ENCODE measurements around the gene SYNGR2.

Gene SYNGR2

GRCh38 chr17:78147315-78147998 lies 20.9 kb upstream of the SYNGR2 start:
- no peaks in the 10 kb centered on the region for H3K9me3 ChIP-seq (replicated peaks; ENCODE audit: low read length)
- no peaks in the 10 kb centered on the region for H3K36me3 ChIP-seq (ENCODE audit: insufficient read depth, low read length)
- H3K9ac ChIP-seq (ENCODE audit: low read depth, low read length), result no peak overlapping the region
- H3K4me1 ChIP-seq (ENCODE audit: control insufficient read depth, insufficient read depth, low read length), result peaks cover 13% of the 10 kb centered on the region
- peaks cover 9% of the 10 kb centered on the region for H3K27me3 ChIP-seq (ENCODE audit: control insufficient read depth, insufficient read depth, low read length)
- H3K4me3 ChIP-seq (ENCODE audit: low read length), result no peak overlapping the region
- no peak overlapping the region for H3K4me2 ChIP-seq (ENCODE audit: low read length)

- no peak overlapping the region for H3K4me2 ChIP-seq (ENCODE audit: low read length)
- H3K4me1 ChIP-seq (ENCODE audit: control insufficient read depth, insufficient read depth, low read length), result peaks cover 13% of the 10 kb centered on the region
- no peak overlapping the region for H3K4me3 ChIP-seq (ENCODE audit: low read length)
- no peak overlapping the region for H3K9ac ChIP-seq (ENCODE audit: low read depth, low read length)
- no peaks in the 10 kb centered on the region for H3K9me3 ChIP-seq (replicated peaks; ENCODE audit: low read length)
- no peaks in the 10 kb centered on the region for H3K36me3 ChIP-seq (ENCODE audit: insufficient read depth, low read length)
- peaks cover 7% of the 10 kb centered on the region for H3K27me3 ChIP-seq (ENCODE audit: control insufficient read depth, insufficient read depth, low read length)
Measured at GRCh38 chr17:78148286-78149016, 19.9 kb upstream of the SYNGR2 start.

- Histone ChIP-seq H3K9me3 (replicated peaks; ENCODE audit: low read length) (no peaks in the 10 kb centered on the region), H3K9ac (ENCODE audit: low read depth, low read length) (no peak overlapping the region), H3K4me1 (ENCODE audit: control insufficient read depth, insufficient read depth, low read length) (peaks cover 6% of the 10 kb centered on the region)
Measured at GRCh38 chr17:78151514-78152008, 16.8 kb upstream of the SYNGR2 start.

GRCh38 chr17:78154903-78155811 lies 13.2 kb upstream of the SYNGR2 start:
- Histone ChIP-seq H3K9ac (ENCODE audit: low read depth, low read length) (no peak overlapping the region), H3K4me1 (ENCODE audit: control insufficient read depth, insufficient read depth, low read length) (peaks cover 6% of the 10 kb centered on the region), H3K9me3 (replicated peaks; ENCODE audit: low read length) (no peaks in the 10 kb centered on the region), H3K4me3 (ENCODE audit: low read length) (no peak overlapping the region), H3K36me3 (ENCODE audit: insufficient read depth, low read length) (no peaks in the 10 kb centered on the region), H3K27me3 (ENCODE audit: control insufficient read depth, insufficient read depth, low read length) (no peaks in the 10 kb centered on the region), H3K4me2 (ENCODE audit: low read length) (no peak overlapping the region)

More at GRCh38 chr17:78151514-78152008, 16.8 kb upstream of the SYNGR2 start:
- H3K36me3 ChIP-seq (ENCODE audit: insufficient read depth, low read length), result no peaks in the 10 kb centered on the region
- no peak overlapping the region for H3K4me3 ChIP-seq (ENCODE audit: low read length)
- H3K27me3 ChIP-seq (ENCODE audit: control insufficient read depth, insufficient read depth, low read length), result no peaks in the 10 kb centered on the region
- no peak overlapping the region for H3K4me2 ChIP-seq (ENCODE audit: low read length)

GRCh38 chr17:78159575-78160158 lies 8.7 kb upstream of the SYNGR2 start:
- H3K9me3 ChIP-seq (replicated peaks; ENCODE audit: low read length), result no peaks in the 10 kb centered on the region
- no peak overlapping the region for H3K4me2 ChIP-seq (ENCODE audit: low read length)
- H3K4me1 ChIP-seq (ENCODE audit: control insufficient read depth, insufficient read depth, low read length), result no peaks in the 10 kb centered on the region
- H3K9ac ChIP-seq (ENCODE audit: low read depth, low read length), result no peak overlapping the region
- no peak overlapping the region for H3K4me3 ChIP-seq (ENCODE audit: low read length)
- H3K36me3 ChIP-seq (ENCODE audit: insufficient read depth, low read length), result no peaks in the 10 kb centered on the region
- H3K27me3 ChIP-seq (ENCODE audit: control insufficient read depth, insufficient read depth, low read length), result peaks cover 6% of the 10 kb centered on the region

GRCh38 chr17:78163881-78164747 lies 4.3 kb upstream of the SYNGR2 start:
- H3K4me3 ChIP-seq (ENCODE audit: low read length), result no peak overlapping the region
- H3K27me3 ChIP-seq (ENCODE audit: control insufficient read depth, insufficient read depth, low read length), result peaks cover 11% of the 10 kb centered on the region
- H3K9me3 ChIP-seq (replicated peaks; ENCODE audit: low read length), result no peaks in the 10 kb centered on the region
- peaks cover 5% of the 10 kb centered on the region for H3K4me1 ChIP-seq (ENCODE audit: control insufficient read depth, insufficient read depth, low read length)
- no peak overlapping the region for H3K4me2 ChIP-seq (ENCODE audit: low read length)
- H3K36me3 ChIP-seq (ENCODE audit: insufficient read depth, low read length), result no peaks in the 10 kb centered on the region
- no peak overlapping the region for H3K9ac ChIP-seq (ENCODE audit: low read depth, low read length)

GRCh38 chr17:78164748-78165607 lies 3.4 kb upstream of the SYNGR2 start:
- Histone ChIP-seq H3K4me3 (ENCODE audit: low read length) (no peak overlapping the region), H3K27me3 (ENCODE audit: control insufficient read depth, insufficient read depth, low read length) (peaks cover 11% of the 10 kb centered on the region)

GRCh38 chr17:78166416-78166815 lies 2.0 kb upstream of the SYNGR2 start:
- Histone ChIP-seq H3K36me3 (ENCODE audit: insufficient read depth, low read length) (no peaks in the 10 kb centered on the region), H3K27me3 (ENCODE audit: control insufficient read depth, insufficient read depth, low read length) (peaks cover 11% of the 10 kb centered on the region), H3K4me2 (ENCODE audit: low read length) (no peak overlapping the region), H3K4me1 (ENCODE audit: control insufficient read depth, insufficient read depth, low read length) (peaks cover 5% of the 10 kb centered on the region), H3K4me3 (ENCODE audit: low read length) (no peak overlapping the region), H3K9me3 (replicated peaks; ENCODE audit: low read length) (no peaks in the 10 kb centered on the region), H3K9ac (ENCODE audit: low read depth, low read length) (no peak overlapping the region)

More at GRCh38 chr17:78164748-78165607, 3.4 kb upstream of the SYNGR2 start:
- H3K4me2 ChIP-seq (ENCODE audit: low read length), result no peak overlapping the region
- H3K9ac ChIP-seq (ENCODE audit: low read depth, low read length), result no peak overlapping the region
- H3K9me3 ChIP-seq (replicated peaks; ENCODE audit: low read length), result no peaks in the 10 kb centered on the region
- no peaks in the 10 kb centered on the region for H3K36me3 ChIP-seq (ENCODE audit: insufficient read depth, low read length)
- peaks cover 5% of the 10 kb centered on the region for H3K4me1 ChIP-seq (ENCODE audit: control insufficient read depth, insufficient read depth, low read length)

GRCh38 chr17:78168903-78169793 lies 767 bp downstream of the SYNGR2 start:
- peak overlapping the region; percentile 73 for H3K4me3 ChIP-seq (ENCODE audit: low read length)
- no peaks in the 10 kb centered on the region for H3K36me3 ChIP-seq (ENCODE audit: insufficient read depth, low read length)
- no peaks in the 10 kb centered on the region for H3K9me3 ChIP-seq (replicated peaks; ENCODE audit: low read length)
- H3K4me1 ChIP-seq (ENCODE audit: control insufficient read depth, insufficient read depth, low read length), result peaks cover 15% of the 10 kb centered on the region
- peaks cover 10% of the 10 kb centered on the region for H3K27me3 ChIP-seq (ENCODE audit: control insufficient read depth, insufficient read depth, low read length)
- H3K4me2 ChIP-seq (ENCODE audit: low read length), result peak overlapping the region; percentile 89
- peak overlapping the region; percentile 58 for H3K9ac ChIP-seq (ENCODE audit: low read depth, low read length)

Data from skeletal muscle satellite cell (primary cell).